Sciatic nerve (tissue), 2 donors: ENCODE data around the gene SPATA13. TPM values are rescaled to one million over a fixed set of nuclear protein-coding genes. Genes with fewer than 3 reads are reported as not detected.
"Not testable (repeated sequence)": the region's sequence is repeated elsewhere in the genome, so short reads cannot be mapped to it uniquely, and the experiment has no call there.

Source experiments
- ATAC-seq: fragments of 200-7000 bp; cut with Tn5 transposase; one replicate; pipeline ENCODE4 v1.9.1; 2020; ENCODE audit warnings: mild to moderate bottlenecking, moderate library complexity
- DNase-seq: peaks from one replicate; pipeline ENCODE4 v3.0.0-alpha.2; 2020; ENCODE audit warnings: low spot score
- intact Hi-C: fragments of 100-400 bp; cut with DNase I; formaldehyde crosslinking; loops from one replicate; pipeline ENCODE4 v1.14.2; 2022
- total RNA-seq: library from RNA; stranded (reverse); fragmentation: NEBNext Ultra II Directional; extraction: Animal tissue kit (Norgen Biotek cat#: 25700); gene quantifications from one replicate; pipeline ENCODE4 v1.2.1, GENCODE V29; 2021
- donor health status: DM: no; HTN: no; CAD: no.
- donor health status: DM: no; HTN: no; CAD: no.

Gene SPATA13
- total RNA-seq, 1 donor from 2014 or later: 49.8 TPM

GRCh38 chr13:24213932-24214331 lies 53.4 kb downstream of the SPATA13 start:
- intact Hi-C loops: no loop called here
- DNase-seq (no peak), ATAC-seq (no peak)

- ATAC-seq: no peak
- intact Hi-C loops: no loop called here
- no peak for DNase-seq
Measured at GRCh38 chr13:24214528-24214927, 54.0 kb downstream of the SPATA13 start.

- DNase-seq (no peak), ATAC-seq (no peak)
- intact Hi-C loops: no loop called here
Measured at GRCh38 chr13:24215126-24215525, 54.6 kb downstream of the SPATA13 start.

- intact Hi-C loops: no loop called here
- DNase-seq (no peak), ATAC-seq (peak; percentile 30)
Measured at GRCh38 chr13:24215732-24216131, 55.2 kb downstream of the SPATA13 start.

- intact Hi-C loops: no loop called here
- no peak for ATAC-seq
- no peak for DNase-seq
Measured at GRCh38 chr13:24216176-24216575, 55.7 kb downstream of the SPATA13 start.

- DNase-seq, ATAC-seq, intact Hi-C loops: not testable (repeated sequence)
Measured at GRCh38 chr13:24216779-24217178, 56.3 kb downstream of the SPATA13 start.

GRCh38 chr13:24217601-24218281 lies 57.2 kb downstream of the SPATA13 start:
- ATAC-seq (peak; percentile 20), DNase-seq (no peak)
- intact Hi-C loops: no loop called here

GRCh38 chr13:24218338-24218737 lies 57.8 kb downstream of the SPATA13 start:
- ATAC-seq: no peak
- intact Hi-C loops: no loop called here
- no peak for DNase-seq

GRCh38 chr13:24218977-24219376 lies 58.5 kb downstream of the SPATA13 start:
- intact Hi-C loops: no loop called here
- ATAC-seq (no peak), DNase-seq (no peak)

GRCh38 chr13:24220086-24220703 lies 59.7 kb downstream of the SPATA13 start:
- intact Hi-C loops: loop anchor here (5.0 kb wide), 1 partner anchor 208 kb away; no protein-coding TSS in a partner anchor
- DNase-seq (no peak), ATAC-seq (peak; percentile 88)

GRCh38 chr13:24221007-24221406 lies 60.5 kb downstream of the SPATA13 start:
- intact Hi-C loops: loop anchor here (5.0 kb wide), 1 partner anchor 209 kb away; no protein-coding TSS in a partner anchor
- DNase-seq (no peak), ATAC-seq (no peak)

GRCh38 chr13:24222756-24223155 lies 62.2 kb downstream of the SPATA13 start:
- intact Hi-C loops: loop anchor here (5.0 kb wide), 1 partner anchor 210 kb away; no protein-coding TSS in a partner anchor
- no peak for DNase-seq
- ATAC-seq: no peak

GRCh38 chr13:24223341-24224231 lies 63.1 kb downstream of the SPATA13 start:
- intact Hi-C loops: loop anchor here (5.0 kb wide), 1 partner anchor 211 kb away; no protein-coding TSS in a partner anchor
- no peak for DNase-seq
- ATAC-seq: no peak

- ATAC-seq: no peak
- DNase-seq: no peak
- intact Hi-C loops: loop anchor here (5.0 kb wide), 1 partner anchor 212 kb away; no protein-coding TSS in a partner anchor
Measured at GRCh38 chr13:24224232-24224680, 63.7 kb downstream of the SPATA13 start.

GRCh38 chr13:24225062-24225461 lies 64.5 kb downstream of the SPATA13 start:
- ATAC-seq: no peak
- DNase-seq: no peak
- intact Hi-C loops: no loop called here

- no peak for ATAC-seq
- DNase-seq: no peak
- intact Hi-C loops: no loop called here
Measured at GRCh38 chr13:24225930-24226329, 65.4 kb downstream of the SPATA13 start.

GRCh38 chr13:24226762-24227161 lies 66.2 kb downstream of the SPATA13 start:
- ATAC-seq: no peak
- intact Hi-C loops: no loop called here

GRCh38 chr13:24228852-24229458 lies 68.4 kb downstream of the SPATA13 start:
- ATAC-seq (peak; percentile 57), DNase-seq (no peak)

More at GRCh38 chr13:24226762-24227161, 66.2 kb downstream of the SPATA13 start:
- DNase-seq: no peak

More at GRCh38 chr13:24228852-24229458, 68.4 kb downstream of the SPATA13 start:
- intact Hi-C loops: no loop called here
